Heart right ventricle (tissue), 16 donors: ENCODE results near the gene KIF17. TPM values are rescaled to one million over a fixed set of nuclear protein-coding genes. Genes with fewer than 3 reads are reported as not detected.

Experiments
- ATAC-seq, 8 donors: fragments of 200-7000 bp; cut with Tn5 transposase; one replicate each; pipeline ENCODE4 v1.9.1; 2020; ENCODE audit warnings: mild to moderate bottlenecking in 8 of 8, moderate library complexity in 8 of 8, moderate number of reproducible peaks in 1 of 8
- DNase-seq, 2 donors: peaks; one replicate each; pipeline ENCODE4 v3.0.0-alpha.2; 2020
- H3K27ac ChIP-seq, 10 donors: fragments of 200-600 bp; sonication (generic) in 2 of 10; one replicate each; pipeline versions ENCODE4 v1.5.0 to v1.8.0; 2020 to 2022; ENCODE audit warnings: mild to moderate bottlenecking in 3 of 10
- H3K27me3 ChIP-seq, 7 donors: fragments of 200-600 bp; one replicate each; pipeline ENCODE4 v1.8.0; 2021 to 2022; ENCODE audit warnings: mild to moderate bottlenecking in 2 of 7
- H3K36me3 ChIP-seq, 9 donors: fragments of 200-600 bp; sonication (generic) in 1 of 9; one replicate each; pipeline versions ENCODE4 v1.5.0 to v1.8.0; 2020 to 2022; ENCODE audit warnings: mild to moderate bottlenecking in 2 of 9
- H3K4me1 ChIP-seq, 9 donors: fragments of 200-600 bp; sonication (generic) in 1 of 9; one replicate each; pipeline versions ENCODE4 v1.5.0 to v1.8.0; 2020 to 2022; ENCODE audit warnings: mild to moderate bottlenecking in 4 of 9
- H3K4me3 ChIP-seq, 10 donors: fragments of 200-600 bp; sonication (generic) in 2 of 10; one replicate each; pipeline versions ENCODE4 v1.5.0 to v1.8.0; 2020 to 2022; ENCODE audit warnings: mild to moderate bottlenecking in 7 of 10, moderate library complexity in 2 of 10
- H3K9me3 ChIP-seq, 11 donors: fragments of 200-600 bp in 10 of 11; sonication (generic) in 2 of 11; one replicate each; pipeline versions ENCODE4 v1.5.0 to v1.8.0; 2013 to 2022; ENCODE audit warnings: mild to moderate bottlenecking in 2 of 11, control low read depth in 1 of 11, moderate library complexity in 1 of 11
- CTCF ChIP-seq, 9 donors: fragments of 200-600 bp; sonication (generic) in 2 of 9; IDR thresholded peaks; one replicate each; pipeline versions ENCODE4 v1.5.0 to v1.8.0; 2021 to 2022; ENCODE audit warnings: antibody characterized with exemption in 9 of 9, mild to moderate bottlenecking in 5 of 9, moderate library complexity in 1 of 9
- WGBS, 2 donors: extraction: QIAGEN DNeasy Blood & Tissue Kit; methylation state at CpG; one replicate each; pipeline ENCODE4 v1.1.7; 2013; ENCODE audit warnings: inconsistent platforms in 1 of 2; 5-methylcytosine and 5-hydroxymethylcytosine counted together
- intact Hi-C, 10 donors: fragments of 100-400 bp; cut with DNase I; formaldehyde crosslinking; loops; one replicate each; pipeline versions ENCODE4 v1.11.1 to v1.14.2; 2022
- polyA plus RNA-seq, 2 donors: library from polyadenylated mRNA; stranded (reverse); fragments of 200-250 nt; gene quantifications; one replicate each; pipeline ENCODE4 v1.2.3, GENCODE V29; 2013
- total RNA-seq, 10 donors: library from RNA; stranded (reverse); fragmentation: NEBNext Ultra II Directional in 3 of 10; extraction: Animal tissue kit (Norgen Biotek cat#: 25700) in 3 of 10; gene quantifications; one replicate each; pipeline versions ENCODE4 v1.2.1 to v1.2.4, GENCODE V29; 2021 to 2023
- donor health status: Arrhythmogenic right ventricular cardiomyopathy.
- donor health status: ischemic (EF 13 %, LVEDD 7.1; RV severe dilation, severe dysfunction).
- donor health status: healthy with polysubstance abuse.
- donor health status: DM: no; HTN: yes; CAD: no.
- donor health status: DM: no; HTN: no; CAD: no.
- donor health status: ischemic (EF 25% LVEDD 6.9; RV normal size, moderate dysfunction).
- donor health status: ischemic (EF 25% LVEDD 5.7; RV mildly dilated, moderate dysfunction).
- donor health status: healthy.
- donor health status: DM: yes; HTN: yes; CAD: no.
- donor health status: Ischemic cardiomyopathy.
- donor health status: ischemic (EF 35%, LVEDD 5.7; RV mildly dilated, moderate dysfunction).
- donor health status: nonischemic (EF 11% LVEDD 7.7; RV severe dilation, severe dysfunction).
- donor health status: DM: yes; HTN: yes; CAD: no.
- donor health status: PGD.
- donor health status: ischemic (EF 29% LVEDD 5.4; RV normal size, mild dysfunction).
- donor health status: nonischemic (EF 23%, LVEDD 6.1; RV moderate dilation, normal function).

Gene KIF17
- total and polyA plus RNA-seq, 12 donors = 2.7 to 7.5 (median 5.2) TPM

- ATAC-seq (no peak), DNase-seq (no peak)
- Histone ChIP-seq H3K4me3 (no peak overlapping the region), H3K27me3 (no peaks in the 10 kb centered on the region), H3K4me1 (no peaks in the 10 kb centered on the region), H3K36me3 (no peaks in the 10 kb centered on the region), H3K9me3 (no peaks in the 10 kb centered on the region), H3K27ac (no peak overlapping the region)
- no peak for TF ChIP-seq CTCF (IDR thresholded peaks at IDR 0.05)
- WGBS, 2 donors = 93 to 98% methylated on average over 4 of the region's 4 CpGs
- intact Hi-C loops = no loop called here
Measured at GRCh38 chr1:20703124-20703756, 14.6 kb downstream of the KIF17 start.

DNA sequence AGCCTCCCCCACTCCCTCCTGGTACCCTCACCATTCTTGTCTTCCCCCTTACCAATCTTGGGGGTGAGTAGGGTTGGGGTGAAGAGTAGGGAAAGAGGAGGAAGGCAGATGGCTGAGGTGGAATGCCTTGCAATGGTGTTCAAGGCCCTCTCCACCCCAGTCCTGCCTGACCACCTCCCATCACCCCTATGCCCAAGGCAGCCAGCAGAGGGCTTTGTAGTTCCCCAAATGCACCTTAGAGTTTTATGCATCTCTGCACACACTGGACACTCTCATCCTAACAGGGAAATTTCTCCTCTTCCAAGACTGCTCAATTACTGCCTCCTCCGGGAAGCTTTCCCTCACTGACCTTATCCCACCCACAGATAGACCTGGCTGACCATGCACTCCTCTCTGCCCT lies 15.4 kb downstream of the KIF17 start:
- DNase-seq (no peak), ATAC-seq (peak in 1 of 8 donors; percentile 16)
- Histone ChIP-seq H3K9me3 (no peaks in the 10 kb centered on the region), H3K27me3 (no peaks in the 10 kb centered on the region), H3K27ac (no peak overlapping the region), H3K36me3 (no peaks in the 10 kb centered on the region), H3K4me1 (peaks cover 0 to 1% (median 0%) of the 10 kb centered on the region in 9 donors), H3K4me3 (no peak overlapping the region)
- WGBS, 2 donors = 91 to 96% methylated on average over 1 of the region's 1 CpG
- TF ChIP-seq CTCF (IDR thresholded peaks at IDR 0.05) = peak in 1 of 9 donors; percentile 17
- intact Hi-C loops = no loop called here

DNA sequence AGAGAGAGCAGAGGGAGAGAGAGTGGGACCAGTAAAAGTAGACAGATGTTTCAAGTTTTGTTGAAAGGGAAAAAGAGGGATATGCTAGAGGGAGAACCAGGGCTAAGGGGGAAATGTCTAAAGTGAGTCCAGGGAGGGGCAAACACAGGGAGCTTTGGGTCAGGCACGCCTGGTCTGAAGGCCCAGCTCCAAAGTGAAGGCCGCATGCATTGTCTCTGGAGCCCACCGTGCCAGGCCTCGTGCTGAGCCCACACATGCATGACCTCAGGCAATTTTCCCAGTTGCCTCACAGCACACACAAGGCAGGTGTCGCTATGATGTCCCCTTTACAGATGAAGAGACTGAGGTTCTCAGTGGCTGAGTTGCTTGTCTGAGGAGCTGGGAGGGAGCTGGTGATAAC lies 16.0 kb downstream of the KIF17 start:
- TF ChIP-seq CTCF (IDR thresholded peaks at IDR 0.05) = no peak
- Histone ChIP-seq H3K36me3 (no peaks in the 10 kb centered on the region), H3K27ac (no peak overlapping the region), H3K9me3 (no peaks in the 10 kb centered on the region), H3K4me1 (peaks cover 0 to 7% (median 5%) of the 10 kb centered on the region in 9 donors), H3K27me3 (no peaks in the 10 kb centered on the region), H3K4me3 (no peak overlapping the region)
- ATAC-seq (no peak), DNase-seq (no peak)
- 91 to 93% methylated on average over 5 of the region's 5 CpGs for WGBS, 2 donors
- intact Hi-C loops = no loop called here

DNA sequence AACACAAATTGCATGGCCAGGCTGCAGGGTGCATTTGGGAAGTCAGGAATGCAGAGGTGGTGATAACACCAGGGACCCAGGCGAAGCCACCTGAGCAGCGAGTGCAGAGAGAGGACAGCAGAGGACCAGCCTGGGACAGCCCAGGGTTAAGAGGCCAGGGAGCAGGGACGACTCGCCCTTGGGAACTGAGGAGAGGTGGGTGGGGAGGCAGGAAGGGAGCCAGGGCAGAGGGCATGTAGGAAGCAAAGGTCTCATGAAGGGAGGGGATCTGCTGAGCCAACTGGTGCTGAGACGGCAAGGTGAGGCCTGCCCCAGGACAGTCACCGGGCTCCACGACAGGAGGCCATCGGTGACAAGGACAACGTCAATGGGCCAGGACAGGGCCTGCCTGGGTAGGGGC lies 16.4 kb downstream of the KIF17 start:
- intact Hi-C loops = no loop called here
- Histone ChIP-seq H3K27ac (no peak overlapping the region), H3K36me3 (no peaks in the 10 kb centered on the region), H3K27me3 (no peaks in the 10 kb centered on the region), H3K4me1 (peaks cover 0 to 11% (median 6%) of the 10 kb centered on the region in 9 donors), H3K4me3 (no peak overlapping the region), H3K9me3 (no peaks in the 10 kb centered on the region)
- WGBS, 2 donors = 81 to 84% methylated on average over 9 of the region's 9 CpGs
- TF ChIP-seq CTCF (IDR thresholded peaks at IDR 0.05) = no peak
- ATAC-seq (no peak), DNase-seq (no peak)
